Fibroblast of lung (primary cell): ENCODE measurements around the gene KLK6. TPM values are rescaled to one million over a fixed set of nuclear protein-coding genes. Genes with fewer than 3 reads are reported as not detected.

ENCODE experiments used
- DNase-seq, 2 donors: peaks; one replicate each; pipeline versions ENCODE4 v3.0.0 to v3.0.0-alpha.2; 2010; ENCODE audit warnings: low read depth in 2 of 2
- H2AFZ ChIP-seq: 2 replicates; pipeline ENCODE4 v1.5.1; 2012; ENCODE audit warnings: low read length, control low read depth, inconsistent platforms
- H3K27ac ChIP-seq: 2 replicates; pipeline ENCODE4 v1.5.1; 2011; ENCODE audit warnings: low read length, control low read depth; ENCODE audit not compliant: insufficient read depth
- H3K27me3 ChIP-seq: 2 replicates; pipeline ENCODE4 v1.5.1; 2011; ENCODE audit warnings: mild to moderate bottlenecking, low read length; ENCODE audit not compliant: control insufficient read depth, insufficient read depth
- H3K36me3 ChIP-seq: 2 replicates; pipeline ENCODE4 v1.5.1; 2011; ENCODE audit warnings: low read length; ENCODE audit not compliant: control insufficient read depth, insufficient read depth
- H3K4me1 ChIP-seq: 2 replicates; pipeline ENCODE4 v1.5.1; 2011; ENCODE audit warnings: low read length; ENCODE audit not compliant: control insufficient read depth, insufficient read depth; ENCODE audit errors: extremely low read depth
- H3K4me2 ChIP-seq: 2 replicates; pipeline ENCODE4 v1.5.1; 2011; ENCODE audit warnings: low read length, control low read depth; ENCODE audit not compliant: insufficient read depth; ENCODE audit errors: extremely low read depth
- H3K4me3 ChIP-seq, 4 experiments: fragments of 200-600 bp in 1 of 4; sonication (generic) in 1 of 4; replicated peaks in 1 of 4; 2 replicates each; pipeline ENCODE4 v1.5.1; 2011 to 2016; ENCODE audit warnings: low read length in 4 of 4, low read depth in 3 of 4, mild to moderate bottlenecking in 3 of 4, control low read depth in 2 of 4, inconsistent platforms in 1 of 4, mixed read lengths in 1 of 4; ENCODE audit not compliant: insufficient read depth in 1 of 4; ENCODE audit errors: control extremely low read depth in 1 of 4
- H3K79me2 ChIP-seq: 2 replicates; pipeline ENCODE4 v1.5.1; 2012; ENCODE audit warnings: mild to moderate bottlenecking, low read length, inconsistent platforms; ENCODE audit not compliant: control insufficient read depth, insufficient read depth
- H3K9ac ChIP-seq: 2 replicates; pipeline ENCODE4 v1.5.1; 2011; ENCODE audit warnings: mild to moderate bottlenecking, low read length, control low read depth; ENCODE audit not compliant: insufficient read depth
- H3K9me3 ChIP-seq: 2 replicates; pipeline ENCODE4 v1.5.1; 2012; ENCODE audit warnings: low read depth, low read length; ENCODE audit not compliant: control insufficient read depth, insufficient read depth
- H4K20me1 ChIP-seq: 2 replicates; pipeline ENCODE4 v1.5.1; 2011; ENCODE audit warnings: low read length; ENCODE audit not compliant: control insufficient read depth, insufficient read depth; ENCODE audit errors: extremely low read depth
- CTCF ChIP-seq, 2 donors: IDR thresholded peaks in 1 of 2; conservative IDR thresholded peaks in 1 of 2; 1 replicate in 1 of 2; 2 replicates in 1 of 2; pipeline ENCODE4 v1.5.1; 2011 to 2012; ENCODE audit warnings: low read length in 2 of 2, control low read depth in 1 of 2, inconsistent platforms in 1 of 2, low read depth in 1 of 2, mild to moderate bottlenecking in 1 of 2
- EZH2 ChIP-seq: IDR thresholded peaks from 2 replicates; pipeline ENCODE4 v1.5.1; 2012; ENCODE audit warnings: low read length, control low read depth, mild to moderate bottlenecking; ENCODE audit errors: missing control alignments
- polyA plus RNA-seq, 2 donors: library from polyadenylated mRNA; depleted of rRNA in 1 of 2; stranded (reverse) in 1 of 2; unstranded in 1 of 2; fragments of >200 nt; gene quantifications; 2 replicates each; pipeline ENCODE4 v1.2.1, GENCODE V29; 2011 to 2012; ENCODE audit warnings: missing spikeins in 1 of 2
- total RNA-seq: library from RNA; depleted of rRNA; stranded (reverse); fragments of >200 nt; gene quantifications from 2 replicates; pipeline ENCODE4 v1.2.1, GENCODE V29; 2014

KLK6 gene
- total and polyA plus RNA-seq, 2 donors (not counting 1 experiment from before 2014, with no cell fraction given): not detected

GRCh38 chr19:51006406-51006805, 37.0 kb upstream of the KLK6 start:
- no peak overlapping the region for H3K9ac ChIP-seq
- no peaks in the 10 kb centered on the region for H3K79me2 ChIP-seq
- H2AFZ ChIP-seq: no peak overlapping the region
- no peaks in the 10 kb centered on the region for H3K36me3 ChIP-seq
- H3K4me2 ChIP-seq: no peak overlapping the region
- H3K4me3 ChIP-seq: no peak overlapping the region
- H3K27me3 ChIP-seq: no peaks in the 10 kb centered on the region
- no peaks in the 10 kb centered on the region for H4K20me1 ChIP-seq
- no peak for TF ChIP-seq CTCF (conservative IDR thresholded peaks at IDR 0.05 in 1 of 2, IDR thresholded peaks at IDR 0.05 in 1 of 2; ENCODE audit: low read depth in 1 of 2, low read length in 2 of 2)
- TF ChIP-seq EZH2: no peak
- H3K9me3 ChIP-seq: no peaks in the 10 kb centered on the region
- no peak overlapping the region for H3K27ac ChIP-seq
- no peak for DNase-seq
- H3K4me1 ChIP-seq: no peaks in the 10 kb centered on the region

DNA sequence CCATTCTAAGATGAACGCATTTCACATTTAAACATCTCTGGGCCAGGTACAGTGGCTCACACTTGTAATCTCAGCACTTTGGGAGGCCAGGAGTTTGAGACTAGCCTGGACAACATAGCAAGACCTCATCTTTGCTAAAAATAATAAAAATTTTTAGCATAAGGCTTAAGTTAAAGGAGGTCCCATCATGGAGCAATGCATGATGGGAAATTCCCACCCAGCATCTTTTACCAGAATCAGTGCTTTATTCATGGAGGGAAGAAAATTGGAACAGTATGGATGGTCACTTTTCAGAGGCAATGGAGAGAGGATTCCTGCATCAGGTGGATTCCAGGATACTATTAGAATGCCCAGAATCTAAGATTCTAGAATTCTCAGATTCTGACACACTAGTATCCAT, 35.9 kb upstream of the KLK6 start:
- H3K4me2 ChIP-seq: no peak overlapping the region
- H3K4me3 ChIP-seq: no peak overlapping the region
- no peaks in the 10 kb centered on the region for H3K4me1 ChIP-seq
- H3K9ac ChIP-seq: no peak overlapping the region
- H3K79me2 ChIP-seq: no peaks in the 10 kb centered on the region
- no peak overlapping the region for H3K27ac ChIP-seq
- no peaks in the 10 kb centered on the region for H4K20me1 ChIP-seq
- no peak for DNase-seq
- H3K9me3 ChIP-seq: no peaks in the 10 kb centered on the region
- TF ChIP-seq CTCF (conservative IDR thresholded peaks at IDR 0.05 in 1 of 2, IDR thresholded peaks at IDR 0.05 in 1 of 2; ENCODE audit: low read depth in 1 of 2, low read length in 2 of 2) (no peak), EZH2 (no peak)
- no peaks in the 10 kb centered on the region for H3K36me3 ChIP-seq
- H2AFZ ChIP-seq: no peak overlapping the region
- no peaks in the 10 kb centered on the region for H3K27me3 ChIP-seq

DNA sequence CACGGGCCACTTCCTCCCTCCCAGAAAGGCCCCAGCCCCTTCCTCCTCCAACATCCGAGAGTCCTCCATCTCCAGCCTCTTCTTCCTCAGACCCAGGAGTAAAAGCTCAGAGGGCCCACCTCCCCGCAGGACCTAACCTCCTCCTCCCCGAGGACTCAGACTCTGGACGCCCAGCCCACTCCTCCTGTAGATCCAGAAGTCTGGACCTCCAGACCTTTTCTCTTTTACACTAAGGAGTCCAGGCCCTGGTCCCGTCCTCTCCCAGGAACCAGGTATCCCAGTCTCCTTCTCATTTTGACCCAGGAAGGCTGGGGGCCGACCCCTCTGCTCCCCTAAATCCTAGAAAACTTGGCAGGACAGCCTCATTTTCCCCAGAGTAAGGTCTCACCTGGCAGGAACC, 33.9 kb upstream of the KLK6 start:
- H3K36me3 ChIP-seq: no peaks in the 10 kb centered on the region
- H3K4me3 ChIP-seq: no peak overlapping the region
- no peaks in the 10 kb centered on the region for H3K9me3 ChIP-seq
- TF ChIP-seq EZH2: no peak
- TF ChIP-seq CTCF (conservative IDR thresholded peaks at IDR 0.05 in 1 of 2, IDR thresholded peaks at IDR 0.05 in 1 of 2; ENCODE audit: low read depth in 1 of 2, low read length in 2 of 2): no peak
- no peaks in the 10 kb centered on the region for H3K79me2 ChIP-seq
- no peak overlapping the region for H3K4me2 ChIP-seq
- H3K27me3 ChIP-seq: no peaks in the 10 kb centered on the region
- DNase-seq: no peak
- no peaks in the 10 kb centered on the region for H3K4me1 ChIP-seq
- no peak overlapping the region for H3K9ac ChIP-seq
- no peak overlapping the region for H3K27ac ChIP-seq
- H4K20me1 ChIP-seq: no peaks in the 10 kb centered on the region
- H2AFZ ChIP-seq: no peak overlapping the region
